H54 (cell line): ENCODE results near the gene OTULINL.

Experiments used
- DNase-seq: peaks from one replicate; pipeline ENCODE4 v3.0.0; 2011; ENCODE audit warnings: low spot score, mixed read lengths; ENCODE audit not compliant: insufficient read length
- FAIRE-seq: peaks from 3 replicates; lab custom pipeline; 2011; peaks lifted over from hg19 to GRCh38; lab: Jason Lieb, UNC
- POLR2A ChIP-seq: IDR thresholded peaks from 2 replicates; pipeline ENCODE4 v1.6.1; 2011; ENCODE audit warnings: low read depth, mild to moderate bottlenecking, low read length

The OTULINL gene

DNA sequence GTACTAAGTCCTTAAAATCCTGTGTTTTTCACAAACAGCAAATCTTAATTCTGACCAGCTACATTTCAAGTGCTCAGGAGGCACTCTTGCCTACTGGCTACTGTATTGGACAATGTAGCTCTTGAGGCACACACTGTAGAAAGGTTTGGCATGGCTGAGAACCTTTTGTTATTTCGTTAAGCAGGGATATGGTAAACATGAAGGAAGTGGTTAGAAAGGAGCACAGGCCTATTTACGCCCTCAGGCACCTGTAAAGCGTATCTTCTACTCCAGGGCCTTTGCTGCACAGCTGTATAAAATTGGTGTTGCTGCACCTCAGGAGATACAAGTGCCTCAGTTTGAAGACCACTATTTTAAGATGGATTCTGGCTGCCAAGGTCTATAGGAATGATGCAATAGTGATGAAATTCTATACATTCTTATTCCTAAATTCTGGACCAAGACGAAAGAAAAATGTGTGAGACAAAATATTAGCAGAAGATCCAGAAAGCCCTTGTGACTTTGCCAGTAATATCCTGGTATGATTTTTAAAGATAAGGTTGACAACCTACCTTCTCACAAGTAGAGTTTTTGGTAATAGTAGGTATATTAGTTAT lies 73.7 kb downstream of the OTULINL start:
- TF ChIP-seq POLR2A = no peak
- FAIRE-seq = no peak
- no peak for DNase-seq

DNA sequence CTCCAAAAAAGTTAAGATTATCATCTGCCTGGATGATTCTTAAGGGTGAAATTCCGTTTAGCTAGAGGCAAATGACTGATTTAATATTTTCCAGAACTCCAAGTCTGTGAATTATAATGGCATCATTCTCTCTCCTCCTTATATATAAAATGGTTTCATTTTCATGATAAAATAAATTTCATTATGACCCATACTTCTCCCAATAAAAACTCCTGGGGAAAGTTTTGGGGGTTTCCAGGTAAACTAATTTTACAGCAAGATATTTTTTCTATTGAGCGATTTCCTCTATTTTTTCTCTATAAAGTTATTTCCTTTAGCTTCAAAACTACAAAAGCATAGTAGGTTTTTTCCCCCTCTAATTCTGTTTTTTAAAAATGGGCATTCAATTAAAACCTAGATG lies 75.3 kb downstream of the OTULINL start:
- TF ChIP-seq POLR2A = no peak
- no peak for FAIRE-seq
- no peak for DNase-seq

DNA sequence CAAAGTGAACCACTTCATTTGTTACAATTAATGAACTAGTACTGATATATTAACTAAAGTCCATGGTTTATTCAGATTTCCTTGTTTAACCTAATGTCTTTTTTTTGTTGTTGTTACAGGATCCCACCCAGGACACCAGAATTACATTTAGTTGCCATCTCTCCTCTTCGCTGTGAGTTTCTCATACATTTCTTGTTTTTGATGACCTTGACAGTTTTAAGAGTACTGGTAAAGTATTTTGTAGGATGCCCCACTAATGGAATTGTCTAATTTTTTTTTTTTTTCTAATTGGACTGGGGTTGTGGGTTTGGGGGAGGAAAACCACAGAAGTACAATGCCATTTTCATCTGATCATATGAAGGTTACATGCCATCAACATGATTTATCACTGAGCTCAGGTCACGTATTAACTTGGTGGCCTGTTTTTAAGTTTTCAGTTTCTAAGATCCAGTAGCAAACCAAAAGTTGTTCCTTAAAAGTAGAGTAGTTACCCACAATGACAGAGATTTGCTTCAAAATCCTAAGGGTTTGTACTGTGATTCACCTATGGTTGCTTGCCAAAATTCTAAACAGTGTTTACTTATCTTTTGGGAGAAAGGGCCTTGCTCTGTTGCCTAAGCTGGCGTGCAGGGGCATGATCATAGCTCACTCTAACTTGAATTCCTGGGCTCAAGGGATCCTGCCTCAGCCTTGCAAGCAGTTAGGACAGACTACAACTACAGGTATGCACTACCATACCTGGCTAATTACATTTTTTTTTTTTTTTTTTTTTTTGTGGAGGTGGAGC lies 78.4 kb downstream of the OTULINL start:
- FAIRE-seq (peak; percentile 55), DNase-seq (no peak)
- TF ChIP-seq POLR2A = no peak

DNA sequence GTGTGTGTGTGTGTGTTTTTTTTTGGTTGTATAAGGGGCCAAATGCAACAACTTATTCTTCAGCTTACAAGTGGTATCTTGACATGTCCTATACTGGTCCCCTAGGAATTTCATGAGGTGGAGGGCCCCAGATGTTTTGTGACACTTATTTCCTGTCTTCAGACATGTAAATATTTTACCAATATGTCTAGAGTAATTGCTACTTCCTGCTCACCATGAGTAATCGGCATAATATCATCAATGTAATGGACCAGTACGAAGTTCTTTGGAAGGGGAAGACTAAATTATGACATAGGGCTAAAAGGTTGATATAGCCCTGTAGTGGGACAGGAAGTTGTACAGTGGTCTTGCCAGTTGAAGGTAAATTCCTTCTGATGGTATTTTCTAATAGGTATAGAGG lies 79.2 kb downstream of the OTULINL start:
- no peak for DNase-seq
- FAIRE-seq = no peak
- TF ChIP-seq POLR2A = no peak
